Mucosa of gallbladder (tissue), 1 donor: Measurements from ENCODE around the gene TRIM10. TPM values are rescaled to one million over a fixed set of nuclear protein-coding genes. Genes with fewer than 3 reads are reported as not detected.
"Not testable (repeated sequence)": the region's sequence is repeated elsewhere in the genome, so short reads cannot be mapped to it uniquely, and the experiment has no call there.

Experiments used
- DNase-seq: peaks from one replicate; pipeline ENCODE4 v3.0.0-alpha.2; 2020; ENCODE audit warnings: low spot score
- total RNA-seq: library from RNA; stranded (reverse); gene quantifications from one replicate; pipeline ENCODE4 v1.2.1, GENCODE V29; 2021
- donor health status: DM: no; HTN: no; CAD: no.

TRIM10 gene
- total RNA-seq, 1 donor from 2014 or later, result 5.4 TPM

- DNase-seq, result no peak
Measured at GRCh38 chr6:30130179-30130679, 30.8 kb downstream of the TRIM10 start.

- no peak for DNase-seq
Measured at GRCh38 chr6:30129265-30130178, 31.5 kb downstream of the TRIM10 start.

- no peak for DNase-seq
Measured at GRCh38 chr6:30127238-30128093, 33.5 kb downstream of the TRIM10 start.

- no peak for DNase-seq
Measured at GRCh38 chr6:30122515-30122914, 38.5 kb downstream of the TRIM10 start.

GRCh38 chr6:30121446-30122366, 39.3 kb downstream of the TRIM10 start:
- no peak for DNase-seq

GRCh38 chr6:30118691-30119090, 42.3 kb downstream of the TRIM10 start:
- not testable (repeated sequence) for DNase-seq

GRCh38 chr6:30116724-30117123, 44.3 kb downstream of the TRIM10 start:
- DNase-seq, result no peak

GRCh38 chr6:30113841-30114240, 47.2 kb downstream of the TRIM10 start:
- DNase-seq, result no peak

- DNase-seq, result no peak
Measured at GRCh38 chr6:30113003-30113759, 47.8 kb downstream of the TRIM10 start, which contains the start of gene TRIM31. TRIM31 (minus strand) TSS chr6:30113090; CDS start chr6:30112805, 285 bp downstream.

GRCh38 chr6:30112402-30112994, 48.5 kb downstream of the TRIM10 start:
- DNase-seq, result no peak

GRCh38 chr6:30111266-30111856, 49.6 kb downstream of the TRIM10 start:
- no peak for DNase-seq

GRCh38 chr6:30104661-30105060, 56.4 kb downstream of the TRIM10 start:
- no peak for DNase-seq

- DNase-seq, result no peak
Measured at GRCh38 chr6:30103872-30104179, 57.2 kb downstream of the TRIM10 start.

- DNase-seq, result peak; percentile 93
Measured at GRCh38 chr6:30102970-30103871, 57.8 kb downstream of the TRIM10 start.

GRCh38 chr6:30102414-30102969, 58.5 kb downstream of the TRIM10 start:
- DNase-seq, result no peak
